Activated CD8-positive, alpha-beta memory T cell treated with anti-CD3 and anti-CD28 coated beads for 4 hours (primary cell): Measurements from ENCODE around the gene CCND3.

ENCODE experiments used
- DNase-seq, 2 donors: peaks; one replicate each; pipeline ENCODE4 v3.0.0-alpha.2; 2020; ENCODE audit warnings: low read depth in 2 of 2

The CCND3 gene

DNA sequence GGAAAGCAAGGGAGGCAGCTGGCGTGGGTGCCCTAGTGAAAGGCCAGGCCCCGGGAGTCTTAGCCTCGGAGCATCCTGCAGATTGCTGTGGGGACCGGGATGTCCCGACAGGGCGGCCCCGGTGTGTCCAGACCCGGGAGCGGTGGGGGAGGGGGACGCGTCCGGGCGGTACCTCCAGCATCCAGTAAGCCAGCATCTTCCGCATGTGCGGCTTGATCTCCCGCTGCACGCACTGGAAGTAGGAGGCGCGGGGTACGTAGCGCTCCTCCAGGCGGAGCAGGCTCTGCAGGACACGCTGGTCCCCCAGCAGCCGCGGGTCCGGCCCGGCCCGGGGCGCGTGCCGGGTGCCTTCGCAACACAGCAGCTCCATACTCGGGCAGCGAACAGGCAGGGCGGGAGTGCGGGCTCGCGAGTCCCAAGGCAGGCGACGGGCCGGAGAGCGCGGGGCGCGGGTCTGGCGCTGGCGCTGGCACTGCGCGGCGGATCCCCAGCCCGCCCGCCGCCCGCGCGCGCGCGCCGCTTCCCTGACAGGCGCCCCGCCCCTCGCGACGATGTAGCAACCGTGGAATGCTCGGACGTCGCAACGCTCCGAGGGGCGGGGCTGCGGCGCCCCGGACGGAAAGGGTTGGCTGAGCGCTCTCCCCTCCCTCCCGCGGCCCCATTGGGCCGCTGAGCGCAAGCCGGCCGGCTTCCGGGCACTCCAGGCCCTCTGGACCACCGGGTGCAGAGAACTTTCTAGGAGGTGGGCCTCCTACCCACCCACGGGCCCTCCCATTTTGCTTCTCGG lies at the start of gene CCND3:
Gene CCND3, minus strand, starts transcription at position 529 of the 787 bp plus-strand sequence. Its CDS starts 159 bp downstream, at position 370.
- DNase-seq = peak; percentile 62 to 69

DNA sequence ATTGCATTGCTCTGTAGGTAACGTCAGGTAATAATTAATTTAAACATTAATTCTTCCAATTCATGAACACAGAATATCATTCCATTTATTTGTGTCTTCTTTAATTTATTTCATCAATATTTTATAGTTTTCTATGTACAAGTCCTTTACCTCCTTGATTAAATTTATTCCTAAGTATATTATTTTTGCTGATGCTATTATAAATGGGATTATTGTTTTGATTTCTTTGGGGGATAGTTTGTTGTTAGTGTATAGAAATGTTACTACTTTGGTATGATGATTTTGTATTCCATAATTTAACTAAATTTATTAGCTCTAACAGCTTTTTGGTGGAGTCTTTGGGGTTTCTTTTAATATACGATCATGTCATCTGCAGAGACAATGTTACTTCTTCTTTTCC lies 44.7 kb upstream of the CCND3 start:
- DNase-seq = no peak

GRCh38 chr6:41984623-41985022 lies 43.0 kb upstream of the CCND3 start:
- no peak for DNase-seq

DNA sequence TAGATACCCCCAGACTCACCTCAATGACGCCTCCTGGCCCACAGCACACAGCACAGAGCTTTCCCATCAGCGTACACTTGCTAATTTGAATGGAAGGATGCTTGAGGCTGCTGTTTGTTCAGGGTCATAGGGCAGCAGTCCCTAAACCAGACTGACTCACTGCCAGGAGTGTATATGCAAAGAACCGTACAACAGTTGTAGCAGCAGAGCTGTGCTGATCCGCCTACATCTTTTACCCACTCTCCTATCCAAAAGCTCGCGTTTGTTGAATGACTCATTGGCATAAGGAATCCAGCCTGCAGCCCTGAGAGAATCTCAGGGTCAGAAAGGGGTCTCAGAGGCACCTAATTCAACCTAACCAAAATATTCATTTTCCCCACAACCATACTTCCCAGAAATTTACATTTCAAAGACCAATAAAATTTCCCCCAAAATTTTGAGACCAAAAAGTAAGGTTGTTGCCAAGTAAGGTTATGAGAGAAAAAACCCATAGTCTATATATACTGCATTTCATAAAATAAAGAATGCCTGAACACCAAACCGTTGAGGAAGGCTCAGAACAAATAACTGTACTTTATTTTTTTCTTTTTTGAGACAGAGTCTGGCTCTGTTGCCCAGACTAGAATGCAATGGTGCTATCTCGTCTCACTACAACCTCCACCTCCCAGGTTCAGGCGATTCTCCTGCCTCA lies 35.3 kb upstream of the CCND3 start:
- peak in 1 of 2 donors; percentile 9 for DNase-seq

DNA sequence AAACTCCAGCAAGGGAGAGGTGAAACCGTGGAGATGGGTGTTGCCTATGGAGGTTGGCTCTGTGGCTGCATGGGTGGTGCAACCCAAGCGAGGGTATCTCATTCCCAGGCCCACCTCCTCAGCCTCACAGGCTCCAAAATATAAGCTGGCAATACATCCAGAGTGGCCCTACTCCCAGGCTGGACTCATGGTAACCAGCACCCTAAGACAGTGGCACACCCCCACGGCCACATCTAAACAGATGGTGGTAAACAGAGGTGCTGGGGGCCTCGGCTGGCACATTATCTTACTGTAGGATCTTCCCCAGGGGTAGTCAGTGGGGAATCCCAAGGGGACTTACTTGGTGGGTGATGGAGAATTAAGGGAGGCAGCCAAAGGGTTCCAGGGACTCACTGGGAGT lies 33.7 kb upstream of the CCND3 start:
- no peak for DNase-seq

GRCh38 chr6:41974281-41974825 lies 32.7 kb upstream of the CCND3 start:
- DNase-seq = no peak

DNA sequence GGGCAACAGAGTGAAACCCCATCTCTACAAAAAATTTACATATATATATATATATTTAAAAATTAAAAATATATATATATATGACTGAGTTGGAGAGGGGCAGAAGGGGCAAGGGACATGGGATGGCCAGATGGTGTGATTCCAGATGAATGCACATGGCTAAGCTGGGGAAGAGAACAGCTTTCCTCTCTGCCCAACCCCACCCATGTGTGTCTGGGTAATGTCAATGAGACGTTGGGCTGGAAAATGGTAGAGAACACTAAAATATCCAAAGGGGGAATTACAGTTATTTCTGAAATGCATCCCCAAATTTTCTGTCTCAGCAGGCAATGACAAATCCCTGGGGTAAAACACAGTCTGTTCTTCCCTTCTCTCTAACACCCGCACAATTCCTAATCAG lies 31.2 kb upstream of the CCND3 start:
- DNase-seq = no peak

DNA sequence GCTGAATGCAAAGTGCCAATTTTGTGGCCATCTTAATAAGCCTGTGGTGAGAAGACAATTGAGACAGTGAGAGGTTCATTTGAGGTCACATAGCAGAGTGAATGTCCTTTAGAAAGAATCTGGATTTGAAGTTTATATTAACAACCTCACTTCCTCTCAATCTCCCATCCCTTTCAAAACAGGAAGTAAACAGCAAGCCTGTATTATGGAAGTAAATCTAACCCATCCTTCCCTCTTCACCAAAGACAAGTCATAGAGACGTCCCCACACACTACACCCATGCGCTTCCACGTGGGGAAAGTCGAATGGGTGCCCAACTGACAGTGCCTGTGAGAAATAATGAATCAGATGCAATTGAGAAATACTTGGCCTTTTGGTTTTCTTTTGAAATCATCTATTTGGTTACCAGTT lies 28.8 kb upstream of the CCND3 start:
- DNase-seq = peak; percentile 13 to 24

DNA sequence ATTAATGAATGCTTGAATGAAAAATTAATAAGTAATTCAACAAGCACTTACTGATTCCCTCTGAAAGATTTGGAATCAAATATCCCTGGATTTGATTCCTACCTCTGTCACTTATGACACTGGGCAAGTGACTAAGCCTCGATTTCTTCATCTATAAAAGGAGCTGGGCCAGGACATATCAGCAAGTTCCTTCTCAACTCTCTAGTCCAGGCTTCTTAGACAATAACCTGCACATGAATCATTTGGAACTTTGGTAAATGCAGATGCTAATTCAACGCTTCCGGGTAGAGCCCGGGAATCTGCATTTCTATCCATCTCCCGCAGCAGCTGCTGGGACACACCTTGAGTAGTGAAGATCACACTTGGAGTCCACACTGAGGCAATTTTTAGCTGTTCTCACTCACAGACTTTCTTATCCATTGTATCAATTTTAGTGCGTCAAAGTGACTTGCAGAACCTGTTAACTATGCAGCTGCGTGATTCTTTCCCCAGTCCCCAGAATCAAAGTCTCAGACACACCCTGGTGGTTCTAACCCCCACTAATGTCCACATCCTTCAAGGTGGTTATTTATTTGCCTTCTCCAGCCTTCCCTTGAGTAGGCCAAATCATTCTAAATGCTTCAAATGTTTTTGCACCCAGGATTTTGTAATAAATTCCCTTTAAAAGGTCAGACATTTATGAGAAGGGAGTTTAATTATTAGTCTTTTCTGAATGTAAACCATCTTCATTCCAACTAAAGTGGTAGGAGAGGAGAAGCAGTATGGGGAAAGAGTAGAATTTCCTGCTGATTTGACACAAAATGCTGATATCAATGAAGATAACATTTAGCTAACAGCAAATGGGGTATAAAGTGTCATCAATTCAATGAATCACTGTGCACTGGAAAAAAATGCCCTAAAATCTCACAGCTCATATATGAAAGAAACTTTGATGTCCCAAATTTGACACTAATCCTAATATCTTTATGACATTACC lies 26.0 kb upstream of the CCND3 start:
- DNase-seq = no peak

GRCh38 chr6:41966961-41967311 lies 25.3 kb upstream of the CCND3 start:
- DNase-seq = no peak

DNA sequence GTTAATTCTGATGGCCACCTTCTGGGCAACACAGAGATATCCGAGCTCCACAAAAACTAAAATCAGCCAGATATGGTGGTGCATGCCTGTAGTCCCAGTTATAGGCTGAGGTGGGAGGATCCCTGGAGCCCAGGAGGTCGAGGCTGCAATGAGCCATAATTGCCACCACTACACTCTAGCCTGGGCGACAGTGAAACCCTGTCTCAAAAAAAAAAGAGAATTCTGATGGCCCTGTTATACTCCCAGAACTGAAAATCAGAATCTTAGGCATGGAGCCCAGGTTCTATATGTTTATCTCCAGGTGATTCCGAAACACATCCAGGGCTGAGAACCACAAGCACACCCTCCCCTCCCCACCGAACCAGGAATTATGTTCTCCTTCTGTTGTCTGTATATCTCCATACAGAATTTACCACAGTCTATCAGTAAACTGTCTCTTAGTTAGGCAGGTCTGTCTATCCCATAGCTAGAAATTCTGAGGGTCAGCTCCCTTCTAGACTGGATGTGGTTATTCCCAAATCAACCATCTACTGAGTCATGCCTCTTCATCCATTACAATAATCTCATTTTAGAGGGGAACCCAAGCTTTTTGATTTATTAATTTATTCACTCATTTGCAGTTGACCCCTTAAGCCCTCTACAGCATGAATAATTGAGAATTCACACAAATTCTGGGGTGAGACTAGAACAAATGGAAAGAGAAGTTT lies 24.8 kb upstream of the CCND3 start:
- DNase-seq = no peak

DNA sequence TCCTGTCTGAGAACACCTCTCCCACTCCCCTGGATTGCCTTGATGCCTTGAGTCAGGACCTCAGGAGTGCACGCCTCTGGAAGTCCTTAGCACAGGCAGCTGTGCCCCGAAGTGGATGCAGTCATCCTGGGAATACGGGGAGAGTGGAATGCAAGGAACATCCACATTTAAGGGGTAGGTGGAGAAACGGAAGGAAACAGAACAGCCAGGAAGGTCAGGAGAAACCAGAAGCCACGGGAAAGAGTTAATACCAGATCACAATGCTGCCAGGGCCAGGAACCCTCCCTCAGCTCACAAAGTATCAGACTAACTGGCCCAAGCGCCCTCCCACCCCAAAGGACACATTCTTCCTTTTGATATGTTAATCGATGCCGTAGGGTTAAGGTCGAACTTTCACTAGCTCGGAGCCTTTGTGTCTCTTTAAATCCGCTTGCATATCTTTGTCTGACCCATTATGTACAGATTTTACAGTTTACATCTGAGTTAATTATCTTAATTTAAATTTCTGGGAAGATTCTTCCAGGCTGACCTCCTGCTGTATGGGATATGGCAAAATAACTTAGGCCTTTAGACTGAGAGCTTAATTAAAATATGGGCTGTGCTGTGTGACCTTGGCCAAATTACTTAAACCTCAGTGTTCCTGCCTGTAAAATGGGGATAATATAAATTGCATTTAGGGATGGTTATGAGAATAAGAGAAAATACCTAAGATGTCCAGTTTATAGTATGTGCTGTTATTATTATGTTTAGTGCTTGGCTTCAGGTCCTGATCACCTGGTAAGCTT lies 24.0 kb upstream of the CCND3 start:
- no peak for DNase-seq

GRCh38 chr6:41964201-41964887 lies 22.7 kb upstream of the CCND3 start:
- no peak for DNase-seq

DNA sequence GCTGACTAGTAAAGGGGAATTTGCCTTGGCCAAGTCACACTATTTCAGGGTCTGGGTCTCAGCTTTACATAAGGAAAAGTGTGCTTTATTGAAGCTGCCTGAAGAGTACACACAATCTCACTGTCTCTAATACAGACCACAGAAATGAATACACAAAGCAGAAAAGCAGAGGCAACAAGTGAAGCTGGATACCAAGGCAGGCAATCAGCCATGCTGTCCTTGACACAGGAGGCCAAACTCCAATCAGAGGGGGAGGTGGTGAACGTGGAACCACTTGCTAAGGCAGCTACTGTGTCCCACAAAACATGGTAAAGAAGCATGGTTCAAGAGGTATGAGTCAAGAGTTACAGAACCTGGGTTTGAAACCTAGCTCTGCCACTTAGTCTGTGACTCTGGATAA lies 21.8 kb upstream of the CCND3 start:
- no peak for DNase-seq

DNA sequence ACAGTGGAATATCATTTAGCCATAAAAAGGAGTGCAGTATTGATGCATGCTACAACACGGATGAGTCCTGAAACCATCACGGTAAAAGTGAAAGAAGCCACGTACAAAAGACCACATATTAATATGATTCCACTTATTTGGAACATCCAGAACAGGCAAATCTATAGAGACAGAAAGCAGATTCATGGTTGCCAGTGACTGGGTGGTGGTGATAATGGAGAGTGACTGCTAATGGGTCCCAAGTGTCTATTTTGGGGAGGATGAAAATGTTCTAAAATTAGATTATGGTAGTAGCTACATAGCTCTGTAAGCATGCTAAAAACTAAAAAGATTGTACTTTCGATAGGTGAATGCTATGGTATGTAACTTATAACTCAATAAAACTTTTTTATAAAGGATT lies 18.4 kb upstream of the CCND3 start:
- no peak for DNase-seq

DNA sequence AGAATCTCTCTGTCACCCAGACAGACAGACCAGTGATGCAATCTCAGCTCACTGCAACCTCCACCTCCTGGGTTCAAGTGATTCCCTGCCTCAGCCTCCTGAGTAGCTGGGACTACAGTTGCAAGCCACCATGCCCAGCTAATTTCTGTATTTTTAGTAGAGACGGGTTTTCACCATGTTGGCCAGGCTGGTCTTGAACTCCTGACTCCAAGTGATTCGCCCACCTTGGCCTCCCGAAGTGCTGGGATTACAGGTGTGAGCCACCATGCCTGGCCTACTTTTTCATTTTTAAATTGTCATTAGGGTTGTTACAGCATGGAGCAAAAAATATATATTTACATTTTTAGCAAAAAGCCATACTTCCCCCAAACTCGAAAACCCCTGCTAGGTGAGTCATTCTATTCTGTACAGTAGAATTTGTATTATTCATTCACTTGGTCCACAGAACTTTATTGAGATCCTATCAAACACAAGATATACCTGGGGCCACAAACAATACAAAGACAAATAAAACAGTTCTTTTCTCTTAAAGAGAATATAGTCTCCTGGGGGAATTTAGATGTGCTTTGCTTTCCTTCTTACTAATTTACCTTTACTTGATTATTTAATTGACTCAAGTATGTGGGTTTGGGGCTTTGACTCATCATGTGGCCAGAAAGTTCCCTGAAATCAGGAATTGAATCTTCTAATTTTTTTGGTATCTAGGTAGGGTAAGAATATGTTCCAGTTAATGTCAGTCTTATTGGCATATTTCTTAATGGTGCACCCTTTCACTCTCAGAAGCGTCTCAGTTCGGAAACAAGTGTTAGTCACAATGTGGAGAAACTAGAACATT lies 16.6 kb upstream of the CCND3 start:
- no peak for DNase-seq

DNA sequence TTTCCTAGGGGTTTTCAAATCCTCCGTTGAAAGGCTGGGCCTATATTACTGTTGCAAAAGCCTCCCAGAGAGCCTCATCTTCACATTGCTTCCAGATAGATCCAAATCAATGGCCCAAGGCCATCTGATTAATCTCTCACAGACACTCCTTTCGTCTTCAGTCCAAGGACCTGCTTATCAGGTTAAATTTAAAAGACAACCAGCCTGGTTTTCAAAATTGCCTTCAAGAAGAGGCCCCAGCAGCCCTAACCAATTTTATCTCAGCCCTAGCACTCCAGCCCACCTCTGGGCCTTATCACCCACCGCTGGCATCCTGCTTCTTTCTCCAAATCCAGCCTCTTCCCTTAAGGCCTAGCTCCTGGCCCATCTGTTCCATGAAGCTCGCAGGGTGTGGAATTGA lies 15.5 kb upstream of the CCND3 start:
- no peak for DNase-seq

DNA sequence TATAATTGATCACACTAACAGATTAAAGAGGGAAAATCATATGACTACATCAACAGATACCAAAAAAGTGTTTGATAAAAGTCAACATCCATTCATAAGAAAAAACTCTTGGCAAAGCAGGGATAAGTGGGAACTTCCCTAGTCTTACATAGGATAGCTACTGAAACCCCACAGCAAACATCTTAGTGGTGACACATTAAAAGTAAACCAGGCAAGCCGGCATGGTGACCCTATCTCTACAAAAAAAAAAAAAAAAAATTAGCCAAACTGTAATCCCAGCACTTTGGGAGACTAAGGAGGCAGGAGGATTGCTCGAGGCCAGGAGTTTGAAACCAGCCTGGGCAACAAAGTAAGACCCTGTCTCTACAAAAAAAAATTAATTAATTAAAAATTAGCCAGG lies 13.8 kb upstream of the CCND3 start:
- DNase-seq = no peak

DNA sequence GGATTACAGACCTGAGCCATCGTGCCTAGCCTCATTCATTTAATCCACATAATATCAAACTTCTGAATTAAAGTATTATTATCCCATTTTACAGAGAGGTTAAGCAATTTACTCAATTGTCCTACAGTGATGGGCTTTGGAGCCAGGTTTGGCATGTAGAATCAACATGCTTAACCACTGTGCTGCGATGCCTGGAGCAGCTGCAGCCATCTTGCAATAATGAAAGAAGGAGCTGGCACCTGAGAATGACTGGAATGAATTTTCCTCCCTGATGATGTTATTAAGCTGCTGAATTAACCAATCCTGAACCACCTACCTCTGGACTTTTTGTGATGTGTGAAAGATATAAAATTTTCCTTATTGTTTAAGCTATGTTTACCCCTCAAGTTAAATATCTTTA lies 13.1 kb upstream of the CCND3 start:
- DNase-seq = no peak
